ENCODE results near the gene GDA.
"Not testable (repeated sequence)": the region's sequence is repeated elsewhere in the genome, so short reads cannot be mapped to it uniquely, and the experiment has no call there.

GDA gene

DNA sequence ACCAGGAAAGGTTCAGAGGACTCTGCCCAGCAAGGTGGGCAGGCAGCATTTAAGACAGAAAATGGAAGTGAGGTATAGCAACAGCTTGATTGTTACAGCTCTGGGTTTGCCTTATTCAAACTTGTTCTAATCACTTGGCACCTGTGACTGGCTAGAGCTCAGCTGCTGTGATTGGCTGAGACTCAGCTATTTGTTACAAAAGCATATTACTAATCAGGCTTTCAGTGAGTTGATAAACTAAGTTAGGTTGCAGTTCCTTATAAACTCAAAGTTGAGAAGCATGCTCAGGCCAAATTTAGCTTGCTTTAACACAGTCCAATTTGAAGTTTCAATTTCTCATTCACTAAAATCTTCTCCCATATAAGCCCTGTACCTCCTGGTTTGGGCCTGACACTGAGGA is 56.3 kb downstream of the GDA start:
- no peak for DNase-seq

DNA sequence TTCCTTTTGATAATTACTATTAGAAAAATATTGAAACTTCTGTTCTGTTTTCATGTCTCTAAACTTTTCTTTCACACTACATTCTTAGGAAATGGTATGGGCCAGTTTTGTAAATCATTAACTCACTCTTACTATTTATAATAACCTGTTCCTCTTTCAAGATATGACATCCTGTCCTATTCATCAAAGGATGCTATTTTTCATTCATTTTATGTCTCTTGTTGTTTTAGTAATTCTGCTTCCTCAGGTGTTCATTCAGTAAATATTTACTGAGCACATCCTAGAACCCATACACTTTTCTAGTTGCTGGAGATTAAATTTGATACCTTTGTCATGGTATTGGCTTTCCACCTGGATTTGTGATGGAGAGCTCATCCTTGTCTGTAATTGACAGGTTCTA is 58.0 kb downstream of the GDA start:
- no peak for DNase-seq

DNA sequence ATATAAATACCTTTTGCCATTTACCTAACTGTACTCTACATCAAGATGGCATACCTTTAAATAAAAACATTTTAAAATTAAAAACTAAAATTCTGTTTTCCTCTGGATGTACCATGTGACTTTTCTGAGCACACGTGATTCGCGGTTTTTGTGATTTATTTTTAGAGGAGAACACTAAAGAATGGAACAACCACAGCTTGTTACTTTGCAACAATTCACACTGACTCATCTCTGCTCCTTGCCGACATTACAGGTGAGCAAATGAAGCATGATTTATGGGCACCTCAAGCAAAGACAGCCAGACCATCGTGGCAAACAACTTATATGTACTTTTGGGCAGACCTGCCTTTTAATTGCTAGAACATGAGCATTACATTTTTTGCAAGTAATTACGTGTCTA is 61.3 kb downstream of the GDA start:
- DNase-seq, result no peak

DNA sequence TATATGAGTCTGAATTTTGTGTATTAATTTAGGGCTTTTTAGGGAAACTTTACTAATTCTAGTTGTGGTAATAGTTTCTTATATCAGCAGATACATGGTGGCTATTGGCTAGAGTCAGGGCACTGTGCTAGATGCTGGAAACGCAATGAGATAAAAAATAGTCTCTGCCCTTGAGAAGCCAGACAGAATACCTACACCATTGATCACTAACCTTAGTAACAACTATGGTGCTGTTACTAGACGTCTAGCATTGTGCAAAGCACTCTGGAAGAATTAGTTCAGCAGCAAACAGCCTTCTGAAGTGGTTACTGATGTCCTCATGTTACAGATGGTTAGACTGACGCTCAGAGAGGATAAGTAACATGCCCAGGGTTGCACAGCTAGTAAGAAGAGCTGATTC is 61.8 kb downstream of the GDA start:
- no peak for DNase-seq

GRCh38 chr9:72213906-72214305 is 64.7 kb downstream of the GDA start:
- no peak for DNase-seq

- DNase-seq, result no peak
Measured at GRCh38 chr9:72217306-72217842, 68.1 kb downstream of the GDA start.

GRCh38 chr9:72220589-72220988 is 71.3 kb downstream of the GDA start:
- DNase-seq, result no peak

DNA sequence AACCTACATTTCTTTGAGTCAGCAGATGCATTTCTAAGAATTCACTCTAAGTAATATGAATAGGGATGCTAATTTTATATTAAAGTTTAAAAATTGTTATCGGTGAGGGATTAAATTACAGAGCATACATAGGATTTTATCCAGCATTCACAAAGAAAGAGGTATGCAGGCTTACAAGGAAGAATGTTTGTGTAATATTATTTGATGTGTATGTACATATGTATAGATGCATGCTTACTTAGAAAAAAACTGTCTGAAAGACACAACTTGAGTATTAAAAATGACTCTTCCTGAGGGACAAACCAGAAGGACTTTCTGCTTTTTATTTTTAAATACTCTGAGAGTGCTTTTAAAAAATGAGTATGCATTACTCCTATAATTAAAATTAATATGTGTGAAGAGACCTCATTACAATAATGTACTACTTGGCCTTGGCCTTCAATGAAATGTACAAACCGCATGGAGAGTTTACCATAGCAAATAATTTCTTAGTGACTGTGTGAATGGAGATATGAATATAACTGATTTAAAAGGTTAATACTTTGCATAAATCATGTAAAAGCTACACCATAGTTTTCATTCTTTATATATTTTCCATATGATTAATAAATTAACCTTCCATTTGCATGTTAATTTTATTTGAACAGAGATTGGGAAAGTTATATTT is 77.0 kb downstream of the GDA start:
- DNase-seq, result no peak

DNA sequence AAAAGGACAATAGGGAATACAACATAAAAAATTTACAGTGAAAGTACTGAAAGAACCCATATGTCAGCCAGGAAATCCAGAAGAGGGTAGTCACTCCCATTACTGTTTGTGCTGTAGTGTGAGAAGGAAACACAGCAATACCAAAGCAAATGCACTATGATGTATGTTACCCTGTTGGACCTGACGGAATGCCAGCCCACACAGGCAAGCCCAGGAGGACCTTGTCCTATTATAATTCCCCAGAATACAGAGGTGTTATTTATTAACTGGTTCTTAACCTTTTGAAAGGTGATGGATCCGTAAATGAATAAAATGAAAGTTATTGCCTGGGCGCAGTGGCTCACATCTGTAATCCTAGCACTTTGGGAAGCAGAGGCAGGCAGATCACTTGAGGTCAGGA is 79.0 kb downstream of the GDA start:
- no peak for DNase-seq

GRCh38 chr9:72232778-72233177 is 83.5 kb downstream of the GDA start:
- no peak for DNase-seq

DNA sequence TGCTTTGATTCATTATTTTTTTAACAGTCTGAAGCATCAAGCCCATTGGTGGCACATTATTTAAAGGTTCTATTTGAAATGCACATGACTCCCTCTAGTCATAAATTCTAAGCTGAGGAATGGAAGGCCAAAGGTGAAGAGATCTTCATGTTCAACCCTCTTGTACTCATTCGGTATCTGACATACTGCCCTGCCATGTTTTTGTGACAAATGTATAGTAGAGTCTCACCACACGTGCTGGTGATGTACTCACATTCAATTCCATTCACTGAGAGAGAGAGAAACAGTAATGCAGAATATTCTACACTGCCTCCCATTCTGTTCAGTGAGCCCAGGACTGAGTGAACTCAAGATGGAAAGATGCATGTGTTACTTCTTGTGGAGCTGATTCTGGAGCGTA is 98.3 kb downstream of the GDA start:
- no peak for DNase-seq

DNA sequence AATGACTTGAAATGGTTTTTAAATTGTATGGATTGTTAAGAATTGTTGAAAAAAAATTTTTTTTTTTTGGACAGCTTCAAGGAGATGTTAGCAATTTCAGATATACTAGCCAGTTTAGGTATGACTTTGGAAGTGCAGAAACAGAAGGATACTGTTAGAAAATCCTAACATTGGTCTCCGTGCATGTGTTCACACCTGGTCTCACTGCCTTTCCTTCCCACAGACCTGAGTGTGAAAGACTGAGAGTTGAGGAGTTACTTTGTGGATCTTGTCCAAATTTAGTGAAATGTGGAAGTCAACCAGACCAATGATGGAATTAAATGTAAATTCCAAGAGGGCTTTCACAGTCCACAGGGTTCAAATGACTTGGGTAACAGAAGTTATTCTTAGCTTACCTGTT is 102.3 kb downstream of the GDA start:
- DNase-seq, result no peak

DNA sequence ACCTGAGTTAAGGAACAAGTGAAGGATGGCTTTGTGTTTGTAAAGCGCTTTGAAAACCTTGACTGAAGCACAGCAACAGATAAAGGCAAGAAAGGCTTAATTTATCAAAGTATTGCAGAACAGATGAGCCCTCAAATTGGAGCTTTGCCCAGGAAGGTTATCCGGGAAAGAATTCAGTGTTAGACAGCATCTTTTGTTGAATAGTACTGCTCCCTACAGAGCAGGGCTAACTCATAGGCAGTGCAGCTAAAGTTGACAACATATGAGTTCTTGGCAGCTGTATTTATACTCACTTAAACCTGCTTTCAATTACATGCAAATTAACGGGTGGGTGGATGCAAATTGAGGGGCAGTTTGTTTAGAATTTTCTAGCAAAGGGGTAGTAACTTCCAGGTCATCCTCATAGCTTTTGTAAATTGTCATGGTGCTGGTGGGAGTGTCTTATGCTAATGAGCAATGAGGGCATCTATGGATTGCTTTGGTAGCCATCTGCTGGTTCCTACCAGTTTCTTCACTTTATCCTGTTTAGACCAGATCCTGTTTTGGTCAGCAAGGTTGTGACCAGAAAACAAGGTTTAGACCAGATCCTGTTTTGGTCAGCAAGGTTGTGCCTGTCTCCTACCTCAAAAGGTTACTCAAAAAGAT is 105.8 kb downstream of the GDA start:
- no peak for DNase-seq

DNA sequence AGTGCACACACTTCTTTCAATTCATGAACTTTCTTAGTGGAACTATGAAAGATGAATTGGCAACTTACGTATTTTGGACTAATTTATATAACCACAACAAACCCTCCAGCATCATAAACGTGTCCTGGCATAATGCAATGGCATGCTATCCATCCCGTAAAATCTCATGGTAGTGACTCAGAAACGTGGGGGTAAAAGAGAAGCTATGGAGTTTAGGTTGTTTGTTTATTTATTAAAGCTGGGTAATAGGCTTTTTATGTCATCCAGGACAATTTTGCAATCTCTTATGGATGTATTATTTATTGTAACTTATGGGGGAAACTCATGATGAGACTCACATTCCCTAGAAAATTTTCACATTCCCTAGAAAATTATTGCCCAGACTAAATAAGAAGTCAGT is 106.3 kb downstream of the GDA start:
- no peak for DNase-seq

GRCh38 chr9:72256931-72257330 is 107.7 kb downstream of the GDA start:
- DNase-seq, result no peak

DNA sequence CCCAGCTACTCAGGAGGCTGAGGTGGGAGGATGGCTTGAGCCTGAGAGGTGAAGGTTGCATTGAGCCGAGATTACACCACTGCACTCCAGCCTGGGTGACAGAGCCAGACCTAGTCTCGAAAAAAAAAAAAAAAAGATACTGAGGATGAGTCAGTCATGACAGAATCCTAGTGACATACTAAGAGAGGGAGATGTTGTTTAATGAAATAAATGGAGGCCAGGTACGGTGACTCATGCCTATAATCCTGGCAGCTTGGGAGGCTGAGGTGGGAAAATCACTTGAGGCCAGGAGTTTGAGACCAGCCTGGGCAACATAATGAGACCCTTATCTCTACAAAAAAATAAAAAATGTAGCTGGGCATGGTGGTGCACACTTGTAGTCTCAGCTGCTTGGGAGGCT is 108.6 kb downstream of the GDA start:
- no peak for DNase-seq

- DNase-seq, result no peak
Measured at GRCh38 chr9:72262063-72262462, 112.8 kb downstream of the GDA start.

DNA sequence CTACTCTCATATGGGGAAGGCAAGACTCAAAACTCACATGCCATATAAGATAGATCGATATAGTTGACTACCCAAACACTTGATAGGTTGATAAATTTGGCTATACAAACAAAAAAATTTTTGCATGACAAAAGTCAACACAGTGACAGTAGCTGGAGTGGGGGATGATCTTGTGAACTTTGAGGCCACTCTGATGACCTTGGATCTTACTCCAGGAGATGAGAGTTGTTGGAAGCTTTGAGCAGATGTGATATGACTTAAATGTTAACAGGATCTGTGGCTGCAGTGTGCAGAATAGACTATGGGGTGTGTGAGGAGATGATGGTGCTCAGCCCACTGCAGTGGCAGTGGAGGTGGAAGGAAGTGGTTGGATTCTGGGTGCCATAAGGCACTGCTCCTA is 114.3 kb downstream of the GDA start:
- DNase-seq, result no peak

GRCh38 chr9:72268961-72269360 is 119.7 kb downstream of the GDA start:
- no peak for DNase-seq

DNA sequence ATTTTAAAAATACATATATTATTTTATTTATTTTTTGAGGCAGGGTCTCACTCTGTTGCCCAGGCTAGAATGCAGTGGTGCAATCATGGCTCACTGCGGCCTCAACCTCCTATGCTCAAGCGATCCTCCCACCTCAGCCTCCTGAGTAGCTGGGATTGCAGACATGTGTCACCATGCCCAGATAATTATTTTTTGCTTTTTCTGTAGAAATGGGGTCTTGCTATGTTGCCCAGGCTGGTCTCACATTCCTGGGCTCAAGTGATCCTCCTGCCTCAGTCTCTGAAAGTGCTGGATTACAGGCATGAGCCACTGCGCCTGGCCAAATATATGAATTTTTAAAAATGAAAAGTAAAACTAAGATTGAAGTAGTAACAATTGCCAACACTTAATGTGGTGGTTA is 121.1 kb downstream of the GDA start:
- DNase-seq, result not testable (repeated sequence)

- DNase-seq, result peak in 19 of 56 donors; percentile 1 to 71 (median 8)
Measured at GRCh38 chr9:72271613-72272478, 122.6 kb downstream of the GDA start.

DNA sequence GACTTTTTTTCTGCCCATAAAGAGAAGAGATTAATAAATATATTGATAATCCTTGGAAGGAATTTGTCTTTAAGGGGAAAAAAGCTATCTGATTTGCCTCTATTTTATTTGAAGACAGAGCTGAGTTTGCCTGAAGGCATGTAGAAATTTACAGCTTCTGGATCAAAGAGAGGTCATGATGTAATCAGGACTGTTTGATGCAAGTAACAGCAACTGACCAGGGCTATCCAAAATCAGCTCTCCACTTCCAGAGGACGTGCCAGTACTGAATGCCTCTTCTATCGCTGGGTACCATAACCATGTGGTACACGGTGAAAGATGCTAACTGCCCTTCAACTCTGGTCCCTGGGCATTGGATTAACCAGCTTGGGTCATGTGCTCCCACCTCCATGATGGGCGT is 125.2 kb downstream of the GDA start:
- no peak for DNase-seq
